Progenitor cell of endocrine pancreas (in vitro differentiated cells): Measurements from ENCODE around the gene CTDSP1. TPM values are rescaled to one million over a fixed set of nuclear protein-coding genes. Genes with fewer than 3 reads are reported as not detected.

ENCODE experiments used
- DNase-seq: peaks from one replicate; pipeline ENCODE4 v3.0.0; 2021; ENCODE audit warnings: low spot score; ENCODE audit not compliant: unreplicated experiment
- H3K27ac Mint-ChIP-seq: 2 replicates; pipeline ENCODE4 v1.8.0; 2021; ENCODE audit warnings: mild to moderate bottlenecking, moderate library complexity, mixed read lengths
- H3K27me3 Mint-ChIP-seq: 2 replicates; pipeline ENCODE4 v1.8.0; 2021; ENCODE audit warnings: mixed read lengths
- H3K36me3 Mint-ChIP-seq: 2 replicates; pipeline ENCODE4 v1.8.0; 2022; ENCODE audit warnings: mixed read lengths; ENCODE audit not compliant: insufficient read depth
- H3K4me1 Mint-ChIP-seq: 2 replicates; pipeline ENCODE4 v1.8.0; 2021; ENCODE audit warnings: low read depth, mixed read lengths
- H3K4me3 Mint-ChIP-seq: 2 replicates; pipeline ENCODE4 v1.8.0; 2021; ENCODE audit warnings: low read depth, mild to moderate bottlenecking, moderate library complexity, mixed read lengths
- H3K9me3 Mint-ChIP-seq: 2 replicates; pipeline ENCODE4 v1.8.0; 2021; ENCODE audit warnings: low read depth, mixed read lengths
- total RNA-seq: library from RNA; stranded (reverse); gene quantifications from 2 replicates; pipeline ENCODE4 v1.2.1, GENCODE V29; 2021
- TF ChIP-seq, protein P1 (sequence below): fragments of 200-600 bp; sonication (generic); IDR thresholded peaks from one replicate; pipeline ENCODE4 v1.5.0; 2021; ENCODE audit warnings: antibody characterized with exemption, mild to moderate bottlenecking; ENCODE audit not compliant: unreplicated experiment

The CTDSP1 gene
- total RNA-seq, 1 donor from 2014 or later: 108 TPM

DNA sequence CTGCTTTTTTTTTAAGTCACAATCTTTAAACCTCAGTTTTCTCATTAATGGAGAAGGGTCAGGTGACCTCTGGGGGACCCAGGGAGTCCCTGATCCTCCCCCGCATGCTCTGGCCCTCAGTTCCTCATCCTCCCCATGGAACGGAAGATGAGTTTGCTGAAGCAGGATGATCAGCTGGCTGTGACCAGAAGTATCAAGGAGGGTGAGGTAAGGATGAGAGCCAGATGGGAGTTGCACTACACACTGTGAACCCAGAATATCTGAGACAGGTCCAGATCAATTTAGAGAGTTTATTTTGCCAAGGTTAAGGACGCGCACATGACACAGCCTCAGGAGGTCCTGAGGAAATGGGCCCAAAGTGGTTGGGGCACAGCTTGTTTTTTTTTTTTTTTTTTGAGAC, 39.2 kb upstream of the CTDSP1 start:
- TF ChIP-seq, protein P1, sequence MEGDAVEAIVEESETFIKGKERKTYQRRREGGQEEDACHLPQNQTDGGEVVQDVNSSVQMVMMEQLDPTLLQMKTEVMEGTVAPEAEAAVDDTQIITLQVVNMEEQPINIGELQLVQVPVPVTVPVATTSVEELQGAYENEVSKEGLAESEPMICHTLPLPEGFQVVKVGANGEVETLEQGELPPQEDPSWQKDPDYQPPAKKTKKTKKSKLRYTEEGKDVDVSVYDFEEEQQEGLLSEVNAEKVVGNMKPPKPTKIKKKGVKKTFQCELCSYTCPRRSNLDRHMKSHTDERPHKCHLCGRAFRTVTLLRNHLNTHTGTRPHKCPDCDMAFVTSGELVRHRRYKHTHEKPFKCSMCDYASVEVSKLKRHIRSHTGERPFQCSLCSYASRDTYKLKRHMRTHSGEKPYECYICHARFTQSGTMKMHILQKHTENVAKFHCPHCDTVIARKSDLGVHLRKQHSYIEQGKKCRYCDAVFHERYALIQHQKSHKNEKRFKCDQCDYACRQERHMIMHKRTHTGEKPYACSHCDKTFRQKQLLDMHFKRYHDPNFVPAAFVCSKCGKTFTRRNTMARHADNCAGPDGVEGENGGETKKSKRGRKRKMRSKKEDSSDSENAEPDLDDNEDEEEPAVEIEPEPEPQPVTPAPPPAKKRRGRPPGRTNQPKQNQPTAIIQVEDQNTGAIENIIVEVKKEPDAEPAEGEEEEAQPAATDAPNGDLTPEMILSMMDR: no peak
- DNase-seq: no peak
- Mint-ChIP-seq H3K36me3 (peaks cover 2% of the 10 kb centered on the region), H3K4me3 (no peak overlapping the region), H3K4me1 (peaks cover 22% of the 10 kb centered on the region), H3K27ac (peak overlapping the region; percentile 19), H3K9me3 (no peaks in the 10 kb centered on the region), H3K27me3 (no peaks in the 10 kb centered on the region)

GRCh38 chr2:218362606-218363005, 37.1 kb upstream of the CTDSP1 start:
- Mint-ChIP-seq H3K27me3 (no peaks in the 10 kb centered on the region), H3K27ac (peak overlapping the region; percentile 50), H3K36me3 (peaks cover 2% of the 10 kb centered on the region), H3K9me3 (no peaks in the 10 kb centered on the region), H3K4me3 (no peak overlapping the region), H3K4me1 (peaks cover 13% of the 10 kb centered on the region)
- DNase-seq: no peak
- TF ChIP-seq, protein P1: no peak

- no peak for DNase-seq
- Mint-ChIP-seq H3K36me3 (peaks cover 2% of the 10 kb centered on the region), H3K4me3 (no peak overlapping the region), H3K4me1 (peaks cover 7% of the 10 kb centered on the region), H3K27me3 (no peaks in the 10 kb centered on the region), H3K27ac (peak overlapping the region; percentile 59), H3K9me3 (no peaks in the 10 kb centered on the region)
- TF ChIP-seq, protein P1: no peak
Measured at GRCh38 chr2:218363736-218364135, 35.9 kb upstream of the CTDSP1 start.

- H3K27ac Mint-ChIP-seq: no peak overlapping the region
- no peak overlapping the region for H3K4me3 Mint-ChIP-seq
- no peak for DNase-seq
- no peaks in the 10 kb centered on the region for H3K9me3 Mint-ChIP-seq
- H3K4me1 Mint-ChIP-seq: peaks cover 8% of the 10 kb centered on the region
- no peaks in the 10 kb centered on the region for H3K27me3 Mint-ChIP-seq
- TF ChIP-seq, protein P1: no peak
- H3K36me3 Mint-ChIP-seq: peaks cover 2% of the 10 kb centered on the region
Measured at GRCh38 chr2:218364196-218364595, 35.5 kb upstream of the CTDSP1 start.

- Mint-ChIP-seq H3K27ac (peak overlapping the region; percentile 85), H3K4me3 (peak overlapping the region; percentile 74), H3K27me3 (peaks cover 4% of the 10 kb centered on the region), H3K9me3 (no peaks in the 10 kb centered on the region), H3K36me3 (no peaks in the 10 kb centered on the region), H3K4me1 (peaks cover 1% of the 10 kb centered on the region)
- DNase-seq: no peak
- TF ChIP-seq, protein P1: no peak
Measured at GRCh38 chr2:218366621-218367414, 32.9 kb upstream of the CTDSP1 start.
